Heart left ventricle (tissue), 16 donors: ENCODE data around the gene ST3GAL2. TPM values are rescaled to one million over a fixed set of nuclear protein-coding genes. Genes with fewer than 3 reads are reported as not detected.

Experiments used
- ATAC-seq, 4 donors: fragments of 200-7000 bp; cut with Tn5 transposase; one replicate each; pipeline ENCODE4 v1.9.1; 2020 to 2022; ENCODE audit warnings: moderate library complexity in 4 of 4, mild to moderate bottlenecking in 3 of 4, moderate number of reproducible peaks in 1 of 4
- DNase-seq, 5 donors: peaks; one replicate each; pipeline ENCODE4 v3.0.0-alpha.2; 2020
- H3K27ac ChIP-seq, 12 donors: fragments of 200-600 bp; sonication (generic) in 4 of 12; one replicate each; pipeline versions ENCODE4 v1.5.0 to v1.8.0; 2016 to 2022; ENCODE audit warnings: mild to moderate bottlenecking in 2 of 12
- H3K27me3 ChIP-seq, 9 donors: fragments of 200-600 bp; sonication (generic) in 2 of 9; one replicate each; pipeline versions ENCODE4 v1.5.1 to v1.8.0; 2016 to 2022; ENCODE audit warnings: mild to moderate bottlenecking in 3 of 9
- H3K36me3 ChIP-seq, 9 donors: fragments of 200-600 bp; sonication (generic) in 2 of 9; one replicate each; pipeline versions ENCODE4 v1.5.0 to v1.8.0; 2018 to 2022; ENCODE audit warnings: mild to moderate bottlenecking in 2 of 9
- H3K4me1 ChIP-seq, 12 donors: fragments of 200-600 bp; sonication (generic) in 4 of 12; one replicate each; pipeline versions ENCODE4 v1.5.0 to v1.8.0; 2016 to 2022; ENCODE audit warnings: mild to moderate bottlenecking in 3 of 12
- H3K4me3 ChIP-seq, 12 donors: fragments of 200-600 bp; sonication (generic) in 4 of 12; one replicate each; pipeline versions ENCODE4 v1.5.0 to v1.8.0; 2017 to 2022; ENCODE audit warnings: mild to moderate bottlenecking in 9 of 12, moderate library complexity in 4 of 12
- H3K9me3 ChIP-seq, 12 donors: fragments of 200-600 bp; sonication (generic) in 4 of 12; one replicate each; pipeline versions ENCODE4 v1.5.0 to v1.8.0; 2016 to 2022; ENCODE audit warnings: mild to moderate bottlenecking in 1 of 12
- CTCF ChIP-seq, 12 donors: fragments of 200-600 bp; sonication (generic) in 4 of 12; IDR thresholded peaks; one replicate each; pipeline versions ENCODE4 v1.5.0 to v1.8.0; 2018 to 2022; ENCODE audit warnings: antibody characterized with exemption in 12 of 12, mild to moderate bottlenecking in 5 of 12
- POLR2A ChIP-seq, 2 donors: fragments of 450-650 bp; IDR thresholded peaks; one replicate each; pipeline ENCODE4 v1.6.1; 2017; ENCODE audit warnings: antibody characterized with exemption in 2 of 2, mild to moderate bottlenecking in 2 of 2, moderate library complexity in 2 of 2
- WGBS, 4 donors: extraction: QIAGEN DNeasy Blood & Tissue Kit in 2 of 4; methylation state at CpG; one replicate each; pipeline versions ENCODE4 v1.1.5 to v1.1.7; 2013 to 2018; 5-methylcytosine and 5-hydroxymethylcytosine counted together
- intact Hi-C, 10 donors: fragments of 100-400 bp; cut with DNase I; formaldehyde crosslinking; loops; one replicate each; pipeline versions ENCODE4 v1.11.1 to v1.14.2; 2022
- polyA plus RNA-seq, 2 donors: library from polyadenylated mRNA; stranded (reverse); fragments of 200-250 nt; gene quantifications; one replicate each; pipeline ENCODE4 v1.2.3, GENCODE V29; 2013
- total RNA-seq, 9 donors: library from RNA; depleted of rRNA in 2 of 9; stranded (reverse); fragments of >200 nt in 2 of 9; fragmentation: NEBNext Ultra II Directional in 3 of 9; extraction: Animal tissue kit (Norgen Biotek cat#: 25700) in 3 of 9; gene quantifications; one replicate each; pipeline versions ENCODE4 v1.1.0 to v1.2.4, GENCODE V29; 2016 to 2023
- donor health status: ischemic (EF 13 %, LVEDD 7.1; RV severe dilation, severe dysfunction).
- donor health status: healthy with polysubstance abuse.
- donor health status: DM: no; HTN: yes; CAD: no.
- donor health status: DM: no; HTN: no; CAD: no.
- donor health status: ischemic (EF 25% LVEDD 6.9; RV normal size, moderate dysfunction).
- donor health status: ischemic (EF 25% LVEDD 5.7; RV mildly dilated, moderate dysfunction).
- donor health status: healthy.
- donor health status: DM: yes; HTN: yes; CAD: no.
- donor health status: ischemic (EF 35%, LVEDD 5.7; RV mildly dilated, moderate dysfunction).
- donor health status: nonischemic (EF 11% LVEDD 7.7; RV severe dilation, severe dysfunction).
- donor health status: DM: yes; HTN: yes; CAD: no.
- donor health status: PGD.
- donor health status: ischemic (EF 29% LVEDD 5.4; RV normal size, mild dysfunction).
- donor health status: nonischemic (EF 23%, LVEDD 6.1; RV moderate dilation, normal function).

The ST3GAL2 gene
- total and polyA plus RNA-seq, 11 donors = 8.4 to 44.6 (median 20.1) TPM

GRCh38 chr16:70438585-70438968 is 323 bp downstream of the ST3GAL2 start:
- ATAC-seq (peak in 2 of 4 donors; percentile 6 to 19), DNase-seq (peak; percentile 45 to 75 (median 51))
- no peaks in the 10 kb centered on the region for H3K9me3 ChIP-seq
- peaks cover 2 to 55% (median 34%) of the 10 kb centered on the region in 12 donors for H3K4me1 ChIP-seq
- intact Hi-C loops = loop anchor here in 7 of 10 donors (2.0 to 5.0 kb wide), 4 partner anchors 41 to 58 kb away; no protein-coding TSS in a partner anchor
- TF ChIP-seq CTCF (IDR thresholded peaks at IDR 0.05) = no peak
- TF ChIP-seq POLR2A (IDR thresholded peaks at IDR 0.05) = no peak
- no peaks in the 10 kb centered on the region for H3K27me3 ChIP-seq
- peak overlapping the region; percentile 50 to 85 (median 77) for H3K27ac ChIP-seq
- H3K36me3 ChIP-seq = peaks cover 0 to 7% (median 0%) of the 10 kb centered on the region in 9 donors
- peak overlapping the region; percentile 42 to 98 (median 80) for H3K4me3 ChIP-seq
- WGBS, 4 donors = 0% methylated on average over 17 to 39 of the region's 39 CpGs

- intact Hi-C loops = loop anchor here in 7 of 10 donors (2.0 to 5.0 kb wide), 4 partner anchors 41 to 57 kb away; no protein-coding TSS in a partner anchor
- no peaks in the 10 kb centered on the region for H3K9me3 ChIP-seq
- DNase-seq (peak in 1 of 5 donors; percentile 37), ATAC-seq (no peak)
- peaks cover 0 to 7% (median 0%) of the 10 kb centered on the region in 9 donors for H3K36me3 ChIP-seq
- H3K4me3 ChIP-seq = peak overlapping the region; percentile 42 to 98 (median 80)
- H3K27ac ChIP-seq = peak overlapping the region; percentile 50 to 85 (median 77)
- TF ChIP-seq POLR2A (IDR thresholded peaks at IDR 0.05) (no peak), CTCF (IDR thresholded peaks at IDR 0.05) (no peak)
- H3K4me1 ChIP-seq = peaks cover 8 to 62% (median 41%) of the 10 kb centered on the region in 12 donors
- no peaks in the 10 kb centered on the region for H3K27me3 ChIP-seq
- 13 to 20% (median 16%) methylated on average over 22 of the region's 22 CpGs for WGBS, 4 donors
Observed at GRCh38 chr16:70437582-70438557, 1.0 kb downstream of the ST3GAL2 start.

- TF ChIP-seq CTCF (IDR thresholded peaks at IDR 0.05) (no peak), POLR2A (IDR thresholded peaks at IDR 0.05) (no peak)
- Histone ChIP-seq H3K27ac (peak overlapping the region in 8 of 12 donors; percentile 13 to 81 (median 70)), H3K4me3 (peak overlapping the region in 9 of 12 donors; percentile 75 to 98 (median 83)), H3K27me3 (no peaks in the 10 kb centered on the region), H3K36me3 (peaks cover 0 to 7% (median 0%) of the 10 kb centered on the region in 9 donors), H3K4me1 (peaks cover 12 to 69% (median 48%) of the 10 kb centered on the region in 12 donors), H3K9me3 (no peaks in the 10 kb centered on the region)
- 24 to 51% (median 39%) methylated on average over 3 to 5 of the region's 5 CpGs for WGBS, 4 donors
- no peak for DNase-seq
- intact Hi-C loops = loop anchor here in 6 of 10 donors (5.0 kb wide), 3 partner anchors 40 to 55 kb away; no protein-coding TSS in a partner anchor
- ATAC-seq = no peak
Observed at GRCh38 chr16:70437017-70437581, 1.8 kb downstream of the ST3GAL2 start.
